ENCODE data around the gene VPS52. TPM values are rescaled to one million over a fixed set of nuclear protein-coding genes. Genes with fewer than 3 reads are reported as not detected.

Gene VPS52
- total and polyA plus RNA-seq, 2 donors (not counting 1 experiment from before 2014, with no cell fraction given), result 100 to 144 TPM

GRCh38 chr6:33201935-33202334, 69.7 kb downstream of the VPS52 start:
- Histone ChIP-seq H3K79me2 (ENCODE audit: control insufficient read depth, insufficient read depth, low read length) (peaks cover 55% of the 10 kb centered on the region), H3K4me3 (ENCODE audit: control extremely low read depth in 1 of 5, extremely low read depth in 1 of 5, insufficient read depth in 1 of 5, low read depth in 2 of 5, low read length in 4 of 5) (peak overlapping the region in 1 of 5 experiments; percentile 83), H3K27me3 (replicated peaks in 1 of 4; ENCODE audit: control extremely low read depth in 1 of 4, control insufficient read depth in 3 of 4, insufficient read depth in 4 of 4, low read length in 3 of 4) (no peaks in the 10 kb centered on the region), H3K27ac (ENCODE audit: low read length in 2 of 2) (no peak overlapping the region), H3K36me3 (replicated peaks in 1 of 2; ENCODE audit: control extremely low read depth in 1 of 2, control insufficient read depth in 1 of 2, extremely low read depth in 1 of 2, insufficient read depth in 2 of 2, low read length in 1 of 2) (peaks cover 0 to 27% of the 10 kb centered on the region in 2 experiments), H3K9ac (ENCODE audit: low read length) (no peak overlapping the region), H2AFZ (ENCODE audit: insufficient read depth, low read depth, low read length, poor library complexity, severe bottlenecking) (no peak overlapping the region), H3K9me3 (ENCODE audit: control extremely low read depth in 1 of 3, control insufficient read depth in 2 of 3, insufficient read depth in 1 of 3, low read length in 2 of 3) (no peaks in the 10 kb centered on the region), H3K4me2 (replicated peaks; ENCODE audit: low read depth, low read length, poor library complexity, severe bottlenecking) (peak overlapping the region; percentile 78), H3K4me1 (ENCODE audit: control insufficient read depth in 2 of 2, insufficient read depth in 2 of 2, low read length in 2 of 2) (peaks cover 30 to 58% of the 10 kb centered on the region in 2 donors), H4K20me1 (ENCODE audit: control insufficient read depth, insufficient read depth, low read length, poor library complexity, severe bottlenecking) (peaks cover 25% of the 10 kb centered on the region)
- Mint-ChIP-seq H3K4me1 (peaks cover 75% of the 10 kb centered on the region), H3K27ac (no peak overlapping the region), H3K27me3 (no peaks in the 10 kb centered on the region), H3K9me3 (ENCODE audit: insufficient read depth) (no peaks in the 10 kb centered on the region), H3K4me3 (peak overlapping the region; percentile 99)
- WGBS (ENCODE audit: insufficient coverage), result 89% methylated on average over 1 of the region's 6 CpGs
- ATAC-seq (ENCODE audit: low read depth) (no peak), DNase-seq (no peak)
- ChIA-PET CTCF (no interaction called here), POLR2A (no interaction called here)
- intact Hi-C loops (cut with micrococcal nuclease), result loop anchor here (2.0 to 10.0 kb wide), 4 partner anchors 69 to 1227 kb away; partner anchors contain the start of genes AGPAT1, DXO, RGL2 and RNF5
- TF ChIP-seq, protein P1, sequence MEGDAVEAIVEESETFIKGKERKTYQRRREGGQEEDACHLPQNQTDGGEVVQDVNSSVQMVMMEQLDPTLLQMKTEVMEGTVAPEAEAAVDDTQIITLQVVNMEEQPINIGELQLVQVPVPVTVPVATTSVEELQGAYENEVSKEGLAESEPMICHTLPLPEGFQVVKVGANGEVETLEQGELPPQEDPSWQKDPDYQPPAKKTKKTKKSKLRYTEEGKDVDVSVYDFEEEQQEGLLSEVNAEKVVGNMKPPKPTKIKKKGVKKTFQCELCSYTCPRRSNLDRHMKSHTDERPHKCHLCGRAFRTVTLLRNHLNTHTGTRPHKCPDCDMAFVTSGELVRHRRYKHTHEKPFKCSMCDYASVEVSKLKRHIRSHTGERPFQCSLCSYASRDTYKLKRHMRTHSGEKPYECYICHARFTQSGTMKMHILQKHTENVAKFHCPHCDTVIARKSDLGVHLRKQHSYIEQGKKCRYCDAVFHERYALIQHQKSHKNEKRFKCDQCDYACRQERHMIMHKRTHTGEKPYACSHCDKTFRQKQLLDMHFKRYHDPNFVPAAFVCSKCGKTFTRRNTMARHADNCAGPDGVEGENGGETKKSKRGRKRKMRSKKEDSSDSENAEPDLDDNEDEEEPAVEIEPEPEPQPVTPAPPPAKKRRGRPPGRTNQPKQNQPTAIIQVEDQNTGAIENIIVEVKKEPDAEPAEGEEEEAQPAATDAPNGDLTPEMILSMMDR (IDR thresholded peaks at IDR 0.05), result no peak
- TF ChIP-seq EZH2 (IDR thresholded peaks at IDR 0.05; ENCODE audit: borderline replicate concordance, insufficient read depth, low read depth, low read length, poor library complexity, severe bottlenecking), result no peak

GRCh38 chr6:33201147-33201545, 70.5 kb downstream of the VPS52 start:
- peak overlapping the region; percentile 78 for H3K4me2 ChIP-seq (replicated peaks; ENCODE audit: low read depth, low read length, poor library complexity, severe bottlenecking)
- ATAC-seq (ENCODE audit: low read depth) (no peak), DNase-seq (no peak)
- WGBS (ENCODE audit: insufficient coverage), result 5% methylated on average over 14 of the region's 14 CpGs
- CTCF ChIA-PET, result no interaction called here
- no peak for TF ChIP-seq EZH2 (IDR thresholded peaks at IDR 0.05; ENCODE audit: borderline replicate concordance, insufficient read depth, low read depth, low read length, poor library complexity, severe bottlenecking)
- TF ChIP-seq, protein P1 (IDR thresholded peaks at IDR 0.05), result no peak
- intact Hi-C loops (cut with micrococcal nuclease), result loop anchor here (2.0 to 10.0 kb wide), 4 partner anchors 70 to 1226 kb away; partner anchors contain the start of genes AGPAT1, DXO, RGL2 and RNF5
- peak overlapping the region; percentile 93 to 94 for H3K27ac ChIP-seq (ENCODE audit: low read length in 2 of 2)
- POLR2A ChIA-PET, result no interaction called here
- peaks cover 55% of the 10 kb centered on the region for H3K79me2 ChIP-seq (ENCODE audit: control insufficient read depth, insufficient read depth, low read length)
- peak overlapping the region; percentile 99 for H3K4me3 Mint-ChIP-seq
- peak overlapping the region; percentile 79 for H2AFZ ChIP-seq (ENCODE audit: insufficient read depth, low read depth, low read length, poor library complexity, severe bottlenecking)
- peaks cover 73% of the 10 kb centered on the region for H3K4me1 Mint-ChIP-seq
- H4K20me1 ChIP-seq (ENCODE audit: control insufficient read depth, insufficient read depth, low read length, poor library complexity, severe bottlenecking), result peaks cover 25% of the 10 kb centered on the region
- peaks cover 0 to 35% of the 10 kb centered on the region in 2 experiments for H3K36me3 ChIP-seq (replicated peaks in 1 of 2; ENCODE audit: control extremely low read depth in 1 of 2, control insufficient read depth in 1 of 2, extremely low read depth in 1 of 2, insufficient read depth in 2 of 2, low read length in 1 of 2)
- H3K9ac ChIP-seq (ENCODE audit: low read length), result peak overlapping the region; percentile 75
- H3K9me3 Mint-ChIP-seq (ENCODE audit: insufficient read depth), result no peaks in the 10 kb centered on the region
- no peaks in the 10 kb centered on the region for H3K9me3 ChIP-seq (ENCODE audit: control extremely low read depth in 1 of 3, control insufficient read depth in 2 of 3, insufficient read depth in 1 of 3, low read length in 2 of 3)
- H3K27me3 Mint-ChIP-seq, result no peaks in the 10 kb centered on the region
- H3K27ac Mint-ChIP-seq, result peak overlapping the region; percentile 99
- no peaks in the 10 kb centered on the region for H3K27me3 ChIP-seq (replicated peaks in 1 of 4; ENCODE audit: control extremely low read depth in 1 of 4, control insufficient read depth in 3 of 4, insufficient read depth in 4 of 4, low read length in 3 of 4)
- peak overlapping the region; percentile 83 to 99 (median 95) for H3K4me3 ChIP-seq (ENCODE audit: control extremely low read depth in 1 of 5, extremely low read depth in 1 of 5, insufficient read depth in 1 of 5, low read depth in 2 of 5, low read length in 4 of 5)
- H3K4me1 ChIP-seq (ENCODE audit: control insufficient read depth in 2 of 2, insufficient read depth in 2 of 2, low read length in 2 of 2), result peaks cover 30 to 58% of the 10 kb centered on the region in 2 donors

Measured in B cell (primary cell).